MM.1S (cell line): ENCODE data around the gene MPI.

Experiments used
- DNase-seq: peaks from one replicate; pipeline ENCODE4 v3.0.0-alpha.2; 2015
- H2AFZ ChIP-seq: fragments of 300-600 bp; sonication (generic); 2 replicates; pipeline ENCODE4 v1.6.0; 2016; ENCODE audit warnings: antibody characterized with exemption, low read length
- H3F3A ChIP-seq: fragments of 300-600 bp; sonication (generic); 2 replicates; pipeline ENCODE4 v1.6.1; 2016; ENCODE audit warnings: mild to moderate bottlenecking, antibody characterized with exemption, low read length, moderate library complexity, mixed read lengths; ENCODE audit not compliant: insufficient read depth
- H3K27ac ChIP-seq: fragments of 300-600 bp; sonication (generic); 2 replicates; pipeline ENCODE4 v1.5.1; 2016; ENCODE audit warnings: mild to moderate bottlenecking, low read length
- H3K27me3 ChIP-seq: fragments of 300-600 bp; sonication (generic); replicated peaks from 2 replicates; pipeline ENCODE4 v1.6.0; 2016; ENCODE audit warnings: low read length; ENCODE audit not compliant: insufficient read depth
- H3K36me3 ChIP-seq: fragments of 300-600 bp; sonication (generic); replicated peaks from 2 replicates; pipeline ENCODE4 v1.6.1; 2016; ENCODE audit warnings: mild to moderate bottlenecking, low read length, mixed read lengths; ENCODE audit not compliant: insufficient read depth
- H3K4me1 ChIP-seq: fragments of 300-600 bp; sonication (generic); 2 replicates; pipeline ENCODE4 v1.6.1; 2016; ENCODE audit warnings: low read length, mixed read lengths
- H3K4me2 ChIP-seq: fragments of 300-600 bp; sonication (generic); 2 replicates; pipeline ENCODE4 v1.6.0; 2016; ENCODE audit warnings: low read depth, low read length
- H3K4me3 ChIP-seq: fragments of 300-600 bp; sonication (generic); 2 replicates; pipeline ENCODE4 v1.5.1; 2016; ENCODE audit warnings: low read length, mixed read lengths
- H3K79me2 ChIP-seq: fragments of 300-600 bp; sonication (generic); 2 replicates; pipeline ENCODE4 v1.6.1; 2016; ENCODE audit warnings: mixed run types, low read length, mixed read lengths
- H3K9ac ChIP-seq: fragments of 300-600 bp; sonication (generic); 2 replicates; pipeline ENCODE4 v1.6.1; 2016; ENCODE audit warnings: low read length, mixed read lengths
- H3K9me2 ChIP-seq: fragments of 300-600 bp; sonication (generic); replicated peaks from 2 replicates; pipeline ENCODE4 v1.6.1; 2016; ENCODE audit warnings: mild to moderate bottlenecking, low read length, mixed read lengths; ENCODE audit not compliant: insufficient read depth
- H3K9me3 ChIP-seq: fragments of 300-600 bp; sonication (generic); replicated peaks from 2 replicates; pipeline ENCODE4 v1.6.1; 2016; ENCODE audit warnings: mild to moderate bottlenecking, low read length, mixed read lengths; ENCODE audit not compliant: insufficient read depth
- H4K20me1 ChIP-seq: fragments of 300-600 bp; sonication (generic); 2 replicates; pipeline ENCODE4 v1.6.1; 2016; ENCODE audit warnings: mild to moderate bottlenecking, low read length, moderate library complexity, mixed read lengths; ENCODE audit not compliant: insufficient read depth
- CTCF ChIP-seq: fragments of 300-600 bp; sonication (generic); IDR thresholded peaks from 2 replicates; pipeline ENCODE4 v1.5.1; 2016; ENCODE audit warnings: antibody characterized with exemption, low read length, mixed read lengths
- EZH2 ChIP-seq: fragments of 300-600 bp; sonication (generic); optimal IDR thresholded peaks from 2 replicates; pipeline ENCODE3; 2017; ENCODE audit warnings: low read depth, mild to moderate bottlenecking, antibody characterized with exemption, low read length, mixed read lengths
- EZH2phosphoT487 ChIP-seq: fragments of 300-600 bp; sonication (generic); IDR thresholded peaks from 2 replicates; pipeline ENCODE4 v1.6.1; 2018; ENCODE audit warnings: antibody characterized with exemption, low read length

The MPI gene

GRCh38 chr15:74897300-74897701 lies 7.5 kb downstream of the MPI start:
- Histone ChIP-seq H3K36me3 (no peaks in the 10 kb centered on the region), H3K9me3 (no peaks in the 10 kb centered on the region), H3K27me3 (no peaks in the 10 kb centered on the region), H3K4me2 (no peak overlapping the region), H3K79me2 (no peaks in the 10 kb centered on the region), H3K27ac (no peak overlapping the region), H3K4me3 (no peak overlapping the region), H2AFZ (no peak overlapping the region), H4K20me1 (no peaks in the 10 kb centered on the region), H3K4me1 (peaks cover 20% of the 10 kb centered on the region), H3K9ac (no peak overlapping the region), H3F3A (0 out of 2 replicates have a peak, but pooled peaks cover 6% of the 10 kb centered on the region), H3K9me2 (no peaks in the 10 kb centered on the region)
- TF ChIP-seq EZH2phosphoT487 (no peak), EZH2 (no peak), CTCF (no peak)
- DNase-seq: no peak

- peaks cover 4% of the 10 kb centered on the region; the same call in 1 of the 2 replicates for H3K4me1 ChIP-seq
- H3K9me3 ChIP-seq: no peaks in the 10 kb centered on the region
- no peak overlapping the region for H3K9ac ChIP-seq
- no peak overlapping the region for H2AFZ ChIP-seq
- peaks cover 26% of the 10 kb centered on the region for H3K79me2 ChIP-seq
- no peaks in the 10 kb centered on the region for H4K20me1 ChIP-seq
- no peaks in the 10 kb centered on the region for H3K27me3 ChIP-seq
- H3F3A ChIP-seq: 0 out of 2 replicates have a peak, but pooled peaks cover 9% of the 10 kb centered on the region
- peak; percentile 94 for TF ChIP-seq CTCF
- TF ChIP-seq EZH2: no peak
- H3K36me3 ChIP-seq: peaks cover 3% of the 10 kb centered on the region; the same call in 1 of the 2 replicates
- H3K4me2 ChIP-seq: no peak overlapping the region
- no peaks in the 10 kb centered on the region for H3K9me2 ChIP-seq
- peak; percentile 66 for DNase-seq
- no peak overlapping the region for H3K27ac ChIP-seq
- no peak overlapping the region for H3K4me3 ChIP-seq
Measured at GRCh38 chr15:74901612-74902063, 11.8 kb downstream of the MPI start.

GRCh38 chr15:74902295-74903075 lies 12.6 kb downstream of the MPI start:
- no peaks in the 10 kb centered on the region for H4K20me1 ChIP-seq
- DNase-seq: no peak
- H3K36me3 ChIP-seq: peaks cover 3% of the 10 kb centered on the region; the same call in 1 of the 2 replicates
- H3K4me3 ChIP-seq: no peak overlapping the region
- no peaks in the 10 kb centered on the region for H3K9me3 ChIP-seq
- TF ChIP-seq EZH2phosphoT487: no peak
- no peak for TF ChIP-seq CTCF
- no peak for TF ChIP-seq EZH2
- no peaks in the 10 kb centered on the region for H3K27me3 ChIP-seq
- no peak overlapping the region for H2AFZ ChIP-seq
- H3K27ac ChIP-seq: no peak overlapping the region
- H3K4me2 ChIP-seq: no peak overlapping the region
- peaks cover 4% of the 10 kb centered on the region; the same call in 1 of the 2 replicates for H3K4me1 ChIP-seq
- 0 out of 2 replicates have a peak, but pooled peaks cover 10% of the 10 kb centered on the region for H3F3A ChIP-seq
- H3K79me2 ChIP-seq: peaks cover 26% of the 10 kb centered on the region
- no peaks in the 10 kb centered on the region for H3K9me2 ChIP-seq
- no peak overlapping the region for H3K9ac ChIP-seq
